NCI-H1092 treated with DMSO at 0.1 percent for 48 hours (cell line): ENCODE data around the gene STIMATE.

ENCODE experiments used
- DNase-seq: peaks from one replicate; lab custom pipeline; 2025; lab: John Stamatoyannopoulos, UW

The STIMATE gene

GRCh38 chr3:52893723-52894122 lies 3.6 kb downstream of the STIMATE start:
- no peak for DNase-seq

- DNase-seq, result no peak
Observed at GRCh38 chr3:52892625-52893311, 4.6 kb downstream of the STIMATE start.

- no peak for DNase-seq
Observed at GRCh38 chr3:52892290-52892624, 5.1 kb downstream of the STIMATE start.

- no peak for DNase-seq
Observed at GRCh38 chr3:52891615-52892081, 5.7 kb downstream of the STIMATE start.

GRCh38 chr3:52891164-52891563 lies 6.2 kb downstream of the STIMATE start:
- no peak for DNase-seq

GRCh38 chr3:52890735-52891134 lies 6.6 kb downstream of the STIMATE start:
- DNase-seq, result no peak

- no peak for DNase-seq
Observed at GRCh38 chr3:52889901-52890300, 7.4 kb downstream of the STIMATE start.

- DNase-seq, result no peak
Observed at GRCh38 chr3:52887166-52887565, 10.2 kb downstream of the STIMATE start.

GRCh38 chr3:52886049-52886730 lies 11.2 kb downstream of the STIMATE start:
- DNase-seq, result no peak

GRCh38 chr3:52882377-52882776 lies 15.0 kb downstream of the STIMATE start:
- no peak for DNase-seq

- no peak for DNase-seq
Observed at GRCh38 chr3:52881871-52882270, 15.5 kb downstream of the STIMATE start.

GRCh38 chr3:52880474-52880873 lies 16.9 kb downstream of the STIMATE start:
- DNase-seq, result no peak

GRCh38 chr3:52880047-52880446 lies 17.3 kb downstream of the STIMATE start:
- DNase-seq, result no peak

- no peak for DNase-seq
Observed at GRCh38 chr3:52879581-52879980, 17.8 kb downstream of the STIMATE start.

- no peak for DNase-seq
Observed at GRCh38 chr3:52879090-52879489, 18.3 kb downstream of the STIMATE start.

GRCh38 chr3:52877085-52877484 lies 20.3 kb downstream of the STIMATE start:
- DNase-seq, result no peak

GRCh38 chr3:52874864-52875587 lies 22.3 kb downstream of the STIMATE start:
- DNase-seq, result no peak

GRCh38 chr3:52874160-52874701 lies 23.1 kb downstream of the STIMATE start:
- DNase-seq, result no peak

- DNase-seq, result no peak
Observed at GRCh38 chr3:52873433-52874159, 23.8 kb downstream of the STIMATE start.

- DNase-seq, result no peak
Observed at GRCh38 chr3:52872245-52872644, 25.1 kb downstream of the STIMATE start.

GRCh38 chr3:52871761-52872160 lies 25.6 kb downstream of the STIMATE start:
- DNase-seq, result no peak

- no peak for DNase-seq
Observed at GRCh38 chr3:52870471-52870870, 26.9 kb downstream of the STIMATE start.
